MCF 10A (cell line): ENCODE data around the gene RIC8B. TPM values are rescaled to one million over a fixed set of nuclear protein-coding genes. Genes with fewer than 3 reads are reported as not detected.

ENCODE experiments used
- BruUV-seq: library from RNA; stranded (reverse); fragments of 400-500 nt; replicated peaks from 2 replicates; lab custom pipeline; 2021; lab: Mats Ljungman, UMichigan
- CTCF ChIA-PET: fragments of 300-600 bp; sonication (Branson Sonifier 250); formaldehyde crosslinking; extraction: SDS; loops from one replicate; lab custom pipeline; 2021; ENCODE audit warnings: antibody characterized with exemption, inconsistent platforms; lab: Yijun Ruan, JAX
- POLR2A ChIA-PET: fragments of 300-600, 350-650 bp; sonication (Branson Sonifier 250); formaldehyde crosslinking; extraction: SDS; loops from one replicate; lab custom pipeline; 2020; ENCODE audit warnings: antibody characterized with exemption, inconsistent platforms; lab: Yijun Ruan, JAX
- DNase-seq: peaks from one replicate; pipeline ENCODE4 v3.0.0-alpha.2; 2018; ENCODE audit not compliant: unreplicated experiment
- H3K27ac Mint-ChIP-seq: one replicate; pipeline ENCODE4 v1.8.0; 2022; ENCODE audit warnings: mild to moderate bottlenecking, low read depth, mixed read lengths; ENCODE audit not compliant: unreplicated experiment
- H3K27me3 Mint-ChIP-seq: one replicate; pipeline ENCODE4 v1.8.0; 2022; ENCODE audit warnings: mixed read lengths; ENCODE audit not compliant: insufficient read depth, unreplicated experiment
- H3K36me3 Mint-ChIP-seq: one replicate; pipeline ENCODE4 v1.8.0; 2022; ENCODE audit warnings: mild to moderate bottlenecking, moderate library complexity, mixed read lengths; ENCODE audit not compliant: insufficient read depth, unreplicated experiment
- H3K4me1 Mint-ChIP-seq: one replicate; pipeline ENCODE4 v1.8.0; 2022; ENCODE audit warnings: mixed read lengths; ENCODE audit not compliant: insufficient read depth, unreplicated experiment
- H3K4me3 Mint-ChIP-seq: one replicate; pipeline ENCODE4 v1.8.0; 2022; ENCODE audit warnings: mild to moderate bottlenecking, moderate library complexity, mixed read lengths; ENCODE audit not compliant: unreplicated experiment
- H3K9me3 Mint-ChIP-seq: one replicate; pipeline ENCODE4 v1.8.0; 2022; ENCODE audit warnings: mixed read lengths; ENCODE audit not compliant: unreplicated experiment
- CTCF ChIP-seq: fragments of 200-600 bp; IDR thresholded peaks from one replicate; pipeline ENCODE4 v1.8.0; 2022; ENCODE audit warnings: antibody characterized with exemption, mild to moderate bottlenecking; ENCODE audit not compliant: unreplicated experiment
- intact Hi-C: fragments of 100-400 bp; cut with micrococcal nuclease; formaldehyde crosslinking; loops from 2 replicates; pipeline ENCODE4 v1.14.1; 2022
- total RNA-seq: library from RNA; stranded (reverse); gene quantifications from 2 replicates; pipeline ENCODE4 v1.2.3, GENCODE V29; 2022

Gene RIC8B
- total RNA-seq, 1 experiment from 2014 or later = 10.0 TPM

DNA sequence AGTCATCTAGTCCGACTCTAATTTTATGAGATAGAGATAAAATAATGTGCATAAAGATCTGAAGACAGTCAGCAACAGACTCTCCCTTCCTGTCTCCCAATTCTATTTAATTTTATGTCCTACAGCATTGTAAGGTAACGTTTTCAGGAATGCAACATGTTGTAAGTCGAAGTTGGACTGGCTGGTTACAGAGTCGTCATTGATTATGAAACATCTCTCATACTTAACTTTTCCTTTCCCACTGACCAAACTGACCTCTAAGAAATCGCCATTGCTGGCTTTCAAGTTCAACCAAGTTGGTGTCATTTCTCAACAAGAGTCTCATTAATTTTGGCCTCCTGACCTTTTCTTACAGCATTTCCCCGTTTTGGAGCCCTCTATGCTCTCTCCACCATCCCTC, 4.9 kb upstream of the RIC8B start:
- Mint-ChIP-seq H3K4me3 (no peak overlapping the region), H3K27ac (no peak overlapping the region), H3K27me3 (peaks cover 23% of the 10 kb centered on the region), H3K9me3 (no peaks in the 10 kb centered on the region), H3K4me1 (no peaks in the 10 kb centered on the region), H3K36me3 (peaks cover 8% of the 10 kb centered on the region)
- no TSS peak for BruUV-seq
- POLR2A ChIA-PET = no interaction called here
- intact Hi-C loops = no loop called here
- no peak for DNase-seq
- CTCF ChIA-PET = no interaction called here
- no peak for TF ChIP-seq CTCF

- Mint-ChIP-seq H3K4me3 (no peak overlapping the region), H3K27me3 (peaks cover 19% of the 10 kb centered on the region), H3K27ac (no peak overlapping the region), H3K36me3 (peaks cover 9% of the 10 kb centered on the region), H3K4me1 (peaks cover 16% of the 10 kb centered on the region), H3K9me3 (no peaks in the 10 kb centered on the region)
- ChIA-PET CTCF (no interaction called here), POLR2A (interaction anchor here (0.6 to 1.3 kb wide), 2 partner anchors 79 to 81 kb away, joined by 4 to 5 read pairs; no protein-coding TSS in a partner anchor)
- no peak for DNase-seq
- no peak for TF ChIP-seq CTCF
- intact Hi-C loops = loop anchor here (10.0 kb wide), 2 partner anchors 323 to 547 kb away; partner anchors contain the start of gene CRY1
- no TSS peak for BruUV-seq
Measured at GRCh38 chr12:106771425-106771824, 3.1 kb upstream of the RIC8B start.

DNA sequence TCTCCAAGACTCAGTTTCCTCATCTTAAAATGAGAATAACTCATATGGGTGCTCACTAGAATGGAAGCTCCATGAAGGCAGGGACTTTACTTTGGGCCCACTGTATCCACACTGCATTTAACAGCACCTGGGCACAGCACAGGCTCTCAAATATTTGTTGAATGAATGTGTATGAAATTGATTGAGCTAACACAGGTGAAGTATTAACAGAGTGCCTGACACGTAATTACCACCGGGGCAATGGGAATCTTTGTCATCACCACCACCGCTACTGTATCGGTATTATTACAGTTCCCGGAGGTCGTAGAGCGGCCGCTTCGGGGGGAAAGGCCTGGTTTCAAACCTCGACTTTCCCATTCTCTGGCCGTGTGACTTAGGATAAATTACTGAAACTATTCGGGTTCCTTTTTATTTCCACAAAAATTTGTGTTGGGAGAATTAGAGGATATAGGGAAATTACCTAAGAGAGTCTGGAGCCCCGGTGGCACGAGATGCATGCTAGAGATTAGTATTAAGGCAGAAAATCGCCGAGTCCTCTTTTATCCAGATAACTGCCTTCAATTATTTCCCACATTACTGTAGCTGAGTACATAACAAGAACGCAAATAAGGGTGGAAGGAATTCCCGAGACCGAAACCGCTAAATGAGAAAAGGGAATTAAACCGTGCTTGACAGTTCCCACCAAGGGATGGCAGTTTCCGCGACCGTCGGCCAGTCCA, 1.0 kb upstream of the RIC8B start:
- no peak for DNase-seq
- CTCF ChIA-PET = interaction anchor here (0.7 kb wide), 1 partner anchor 10 kb away, joined by 4 read pairs; no protein-coding TSS in a partner anchor
- Mint-ChIP-seq H3K36me3 (peaks cover 9% of the 10 kb centered on the region), H3K9me3 (no peaks in the 10 kb centered on the region), H3K27me3 (peaks cover 12% of the 10 kb centered on the region), H3K27ac (peak overlapping the region; percentile 98), H3K4me3 (peak overlapping the region; percentile 99), H3K4me1 (peaks cover 17% of the 10 kb centered on the region)
- no peak for TF ChIP-seq CTCF
- intact Hi-C loops = loop anchor here (10.0 kb wide), 2 partner anchors 321 to 549 kb away; partner anchors contain the start of gene CRY1
- POLR2A ChIA-PET = no interaction called here
- TSS peak; percentile 95 for BruUV-seq

- ChIA-PET CTCF (interaction anchor here (0.6 to 1.7 kb wide), 6 partner anchors 9 to 108 kb away, joined by 3 to 5 read pairs (median 4); no protein-coding TSS in a partner anchor), POLR2A (interaction anchor here (0.6 to 2.4 kb wide), 9 partner anchors 10 to 984 kb away, joined by 3 to 6 read pairs (median 4); partner anchors contain the start of genes MTERF2 and TMEM263)
- Mint-ChIP-seq H3K27me3 (peaks cover under 1% of the 10 kb centered on the region), H3K9me3 (no peaks in the 10 kb centered on the region), H3K4me3 (peak overlapping the region; percentile 99), H3K36me3 (peaks cover 9% of the 10 kb centered on the region), H3K4me1 (peaks cover 21% of the 10 kb centered on the region), H3K27ac (peak overlapping the region; percentile 98)
- DNase-seq = peak; percentile 2
- no TSS peak for BruUV-seq
- intact Hi-C loops = loop anchor here (10.0 kb wide), 2 partner anchors 320 to 550 kb away; partner anchors contain the start of gene CRY1
- no peak for TF ChIP-seq CTCF
Measured at GRCh38 chr12:106774808-106775524, 484 bp downstream of the RIC8B start.
